GM12874 (cell line): Measurements from ENCODE around the gene CD83.

Experiments used
- CTCF ChIP-seq: IDR thresholded peaks from 2 replicates; pipeline ENCODE4 v1.5.1; 2011; ENCODE audit warnings: low read depth, mild to moderate bottlenecking, control low read depth, low read length, moderate library complexity; ENCODE audit not compliant: insufficient read depth

The CD83 gene

GRCh38 chr6:14107711-14108494 is 9.7 kb upstream of the CD83 start:
- TF ChIP-seq CTCF, result no peak

DNA sequence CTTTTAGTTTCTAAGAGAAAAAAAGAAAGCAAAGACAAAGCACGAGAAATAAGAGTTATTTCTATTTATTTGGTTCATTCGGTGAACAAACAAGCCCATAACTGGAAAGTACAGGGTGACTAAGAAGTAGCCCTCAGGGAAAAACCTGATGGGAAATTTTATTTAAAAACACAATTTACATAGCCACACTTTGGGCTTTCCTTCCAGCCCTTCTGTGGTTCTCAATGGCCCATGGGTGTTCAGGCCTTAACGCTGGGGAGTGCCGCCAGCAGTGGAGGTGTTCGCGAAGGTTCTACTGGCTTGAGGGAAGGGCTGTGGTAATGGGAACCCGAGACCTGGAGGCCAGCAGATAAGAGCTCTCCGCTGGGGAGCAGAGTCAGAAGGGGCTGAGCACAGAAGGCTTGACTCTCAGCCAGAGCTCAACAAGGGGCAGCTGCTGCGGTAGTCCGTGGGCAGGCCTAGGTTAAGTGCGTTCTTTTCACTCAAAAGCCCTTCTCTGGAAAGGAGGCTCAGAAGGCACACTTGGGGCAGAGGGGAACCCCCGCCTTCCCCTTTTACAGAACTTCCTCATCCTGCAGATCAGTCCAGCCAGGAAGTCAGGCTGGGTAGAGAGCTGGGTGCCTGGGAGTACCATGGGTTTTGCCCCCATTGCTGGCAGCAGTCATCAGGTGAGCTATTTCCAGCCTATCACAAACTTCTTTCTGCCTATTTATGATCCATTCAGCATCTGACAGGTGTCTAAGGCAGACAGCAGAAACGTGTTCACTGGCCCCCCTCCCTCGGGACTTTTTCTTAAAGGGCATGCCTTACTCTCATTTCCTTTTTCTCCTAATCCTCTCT is 8.8 kb upstream of the CD83 start:
- TF ChIP-seq CTCF, result no peak

DNA sequence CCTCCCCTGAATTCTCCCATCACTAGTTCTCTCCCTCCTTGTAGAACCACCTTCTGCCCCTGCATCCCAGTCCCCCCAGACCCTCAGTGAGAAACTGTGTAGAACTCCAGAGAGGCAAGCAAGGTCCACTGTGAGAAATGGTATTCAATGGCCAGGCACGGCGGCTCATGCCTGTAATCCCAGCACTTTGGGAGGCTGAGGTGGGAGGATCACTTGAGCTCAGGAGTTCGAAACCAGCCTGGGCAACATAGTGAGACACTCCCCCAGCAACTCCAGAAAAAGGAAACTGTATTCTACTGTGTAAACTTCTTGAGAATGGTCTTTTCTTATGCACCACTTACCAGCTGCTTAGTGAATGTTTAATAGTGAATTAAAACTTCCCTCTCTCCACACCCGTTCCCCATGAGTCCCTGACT is 8.2 kb upstream of the CD83 start:
- no peak for TF ChIP-seq CTCF

DNA sequence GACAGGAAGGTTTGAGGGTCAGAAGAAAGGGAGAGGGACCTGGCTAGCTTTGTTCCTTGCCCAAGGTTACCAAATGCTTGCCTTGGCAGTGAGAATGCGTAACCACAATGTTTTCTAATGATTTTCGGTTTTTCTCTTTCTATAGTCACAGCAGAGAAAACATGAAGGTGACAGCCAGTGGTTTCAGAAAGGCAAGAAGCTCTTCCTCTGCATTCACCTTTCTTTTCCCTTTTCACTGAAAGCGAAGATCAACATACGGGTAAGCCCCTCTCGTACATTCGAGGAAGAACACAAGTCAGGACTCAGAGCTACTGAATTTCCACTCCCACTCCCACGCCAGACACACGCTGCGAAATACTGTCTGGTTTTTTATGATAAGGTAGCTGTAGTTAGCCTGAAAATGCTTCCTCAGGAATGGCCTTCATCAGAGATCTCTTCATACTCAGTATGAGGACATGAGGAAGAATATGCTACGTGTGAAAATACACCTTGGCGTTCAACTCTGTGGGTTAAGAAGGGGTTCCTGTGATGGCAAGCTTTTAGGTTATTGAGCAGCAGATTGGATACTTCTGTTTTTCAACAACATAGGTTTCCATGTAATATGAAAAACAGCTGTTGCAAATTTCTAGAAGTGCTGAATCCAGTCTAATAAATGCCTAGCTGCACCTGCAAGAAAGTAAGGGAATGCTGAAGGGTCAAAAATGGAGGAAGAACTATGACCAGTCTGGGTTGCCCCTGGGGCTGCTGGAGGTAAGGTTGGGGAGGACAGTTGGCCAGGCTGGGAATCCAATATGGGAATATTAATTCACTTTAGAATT is 7.4 kb upstream of the CD83 start:
- no peak for TF ChIP-seq CTCF

GRCh38 chr6:14113976-14114375 is 3.6 kb upstream of the CD83 start:
- no peak for TF ChIP-seq CTCF

DNA sequence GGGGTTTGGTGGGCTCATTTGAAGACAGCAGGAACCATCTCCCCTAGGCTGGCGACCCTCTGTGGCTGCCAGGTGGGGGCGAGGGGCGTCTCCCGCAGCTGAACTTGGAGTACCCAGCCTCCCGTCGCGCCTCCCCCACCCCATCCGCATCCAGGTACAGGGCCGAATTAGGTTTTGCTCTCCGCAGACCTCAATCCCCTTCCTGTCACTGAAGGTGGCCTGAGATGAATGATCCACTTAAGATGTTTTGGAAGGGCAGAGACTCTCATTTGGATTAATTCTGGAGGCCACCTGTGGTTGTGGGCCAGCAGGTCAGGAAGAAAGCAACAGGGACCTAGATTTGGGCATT is 493 bp downstream of the CD83 start:
- no peak for TF ChIP-seq CTCF

DNA sequence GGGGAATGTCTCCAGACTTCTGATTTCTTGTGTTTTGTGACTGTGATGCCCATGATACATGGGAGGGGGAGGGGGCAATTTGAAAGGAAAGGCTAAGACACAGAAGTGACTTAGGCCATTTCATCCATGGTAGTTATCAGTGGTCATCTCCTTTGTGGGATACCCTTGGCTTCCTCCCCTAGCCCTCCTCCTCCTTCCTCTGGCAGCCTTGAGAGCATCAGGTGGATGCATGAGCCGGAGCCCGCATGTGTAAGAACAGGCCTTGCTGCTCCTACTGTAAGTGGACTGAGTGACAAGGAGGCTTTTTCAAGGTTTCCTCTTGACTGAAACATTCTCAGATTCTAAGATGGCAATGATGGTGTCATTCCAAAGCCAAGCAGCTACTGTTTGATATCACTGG is 874 bp downstream of the CD83 start:
- TF ChIP-seq CTCF, result no peak
